Breast epithelium (tissue), 3 donors: ENCODE results near the gene PANK2.

Experiments used
- POLR2AphosphoS5 ChIP-seq, 3 donors: sonication (generic); formaldehyde crosslinking; IDR thresholded peaks; one replicate each; pipeline ENCODE4 v1.6.1; 2017; ENCODE audit warnings: antibody characterized with exemption in 3 of 3
- TF ChIP-seq, protein P1 (sequence below), 3 donors: fragments of 450-650 bp; IDR thresholded peaks; one replicate each; pipeline ENCODE4 v1.5.1; 2016 to 2017; ENCODE audit warnings: antibody characterized with exemption in 3 of 3, mild to moderate bottlenecking in 3 of 3, moderate library complexity in 3 of 3

DNA sequence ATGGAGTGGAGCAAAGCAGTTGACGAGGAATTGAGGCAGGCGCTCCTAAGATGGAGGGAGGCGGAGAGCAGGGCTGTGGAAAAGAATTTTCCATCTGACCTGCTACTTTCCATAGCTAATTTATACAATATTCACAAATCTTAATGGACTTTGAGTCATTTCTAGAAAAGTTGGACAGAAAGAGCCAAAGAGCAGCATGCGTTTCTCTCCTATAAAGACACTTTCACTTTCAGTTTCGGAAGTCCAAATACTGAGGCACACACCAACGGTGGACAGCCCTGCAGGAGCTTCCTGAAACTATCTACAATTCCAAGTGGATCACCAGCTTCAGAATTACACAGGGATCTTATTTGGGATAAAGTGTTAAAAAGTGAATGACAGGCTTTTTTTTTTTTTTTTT, 43.5 kb downstream of the PANK2 start:
- TF ChIP-seq POLR2AphosphoS5 (IDR thresholded peaks at IDR 0.05), result no peak
- TF ChIP-seq, protein P1, sequence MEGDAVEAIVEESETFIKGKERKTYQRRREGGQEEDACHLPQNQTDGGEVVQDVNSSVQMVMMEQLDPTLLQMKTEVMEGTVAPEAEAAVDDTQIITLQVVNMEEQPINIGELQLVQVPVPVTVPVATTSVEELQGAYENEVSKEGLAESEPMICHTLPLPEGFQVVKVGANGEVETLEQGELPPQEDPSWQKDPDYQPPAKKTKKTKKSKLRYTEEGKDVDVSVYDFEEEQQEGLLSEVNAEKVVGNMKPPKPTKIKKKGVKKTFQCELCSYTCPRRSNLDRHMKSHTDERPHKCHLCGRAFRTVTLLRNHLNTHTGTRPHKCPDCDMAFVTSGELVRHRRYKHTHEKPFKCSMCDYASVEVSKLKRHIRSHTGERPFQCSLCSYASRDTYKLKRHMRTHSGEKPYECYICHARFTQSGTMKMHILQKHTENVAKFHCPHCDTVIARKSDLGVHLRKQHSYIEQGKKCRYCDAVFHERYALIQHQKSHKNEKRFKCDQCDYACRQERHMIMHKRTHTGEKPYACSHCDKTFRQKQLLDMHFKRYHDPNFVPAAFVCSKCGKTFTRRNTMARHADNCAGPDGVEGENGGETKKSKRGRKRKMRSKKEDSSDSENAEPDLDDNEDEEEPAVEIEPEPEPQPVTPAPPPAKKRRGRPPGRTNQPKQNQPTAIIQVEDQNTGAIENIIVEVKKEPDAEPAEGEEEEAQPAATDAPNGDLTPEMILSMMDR (IDR thresholded peaks at IDR 0.05), result no peak
